NCI-H748 treated with DMSO at 0.1 percent for 48 hours (cell line): Measurements from ENCODE around the gene FUBP1.
"Not testable (repeated sequence)": the region's sequence is repeated elsewhere in the genome, so short reads cannot be mapped to it uniquely, and the experiment has no call there.

Source experiments
- DNase-seq: peaks from one replicate; lab custom pipeline; 2025; lab: John Stamatoyannopoulos, UW

FUBP1 gene, protein sequence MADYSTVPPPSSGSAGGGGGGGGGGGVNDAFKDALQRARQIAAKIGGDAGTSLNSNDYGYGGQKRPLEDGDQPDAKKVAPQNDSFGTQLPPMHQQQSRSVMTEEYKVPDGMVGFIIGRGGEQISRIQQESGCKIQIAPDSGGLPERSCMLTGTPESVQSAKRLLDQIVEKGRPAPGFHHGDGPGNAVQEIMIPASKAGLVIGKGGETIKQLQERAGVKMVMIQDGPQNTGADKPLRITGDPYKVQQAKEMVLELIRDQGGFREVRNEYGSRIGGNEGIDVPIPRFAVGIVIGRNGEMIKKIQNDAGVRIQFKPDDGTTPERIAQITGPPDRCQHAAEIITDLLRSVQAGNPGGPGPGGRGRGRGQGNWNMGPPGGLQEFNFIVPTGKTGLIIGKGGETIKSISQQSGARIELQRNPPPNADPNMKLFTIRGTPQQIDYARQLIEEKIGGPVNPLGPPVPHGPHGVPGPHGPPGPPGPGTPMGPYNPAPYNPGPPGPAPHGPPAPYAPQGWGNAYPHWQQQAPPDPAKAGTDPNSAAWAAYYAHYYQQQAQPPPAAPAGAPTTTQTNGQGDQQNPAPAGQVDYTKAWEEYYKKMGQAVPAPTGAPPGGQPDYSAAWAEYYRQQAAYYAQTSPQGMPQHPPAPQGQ

DNA sequence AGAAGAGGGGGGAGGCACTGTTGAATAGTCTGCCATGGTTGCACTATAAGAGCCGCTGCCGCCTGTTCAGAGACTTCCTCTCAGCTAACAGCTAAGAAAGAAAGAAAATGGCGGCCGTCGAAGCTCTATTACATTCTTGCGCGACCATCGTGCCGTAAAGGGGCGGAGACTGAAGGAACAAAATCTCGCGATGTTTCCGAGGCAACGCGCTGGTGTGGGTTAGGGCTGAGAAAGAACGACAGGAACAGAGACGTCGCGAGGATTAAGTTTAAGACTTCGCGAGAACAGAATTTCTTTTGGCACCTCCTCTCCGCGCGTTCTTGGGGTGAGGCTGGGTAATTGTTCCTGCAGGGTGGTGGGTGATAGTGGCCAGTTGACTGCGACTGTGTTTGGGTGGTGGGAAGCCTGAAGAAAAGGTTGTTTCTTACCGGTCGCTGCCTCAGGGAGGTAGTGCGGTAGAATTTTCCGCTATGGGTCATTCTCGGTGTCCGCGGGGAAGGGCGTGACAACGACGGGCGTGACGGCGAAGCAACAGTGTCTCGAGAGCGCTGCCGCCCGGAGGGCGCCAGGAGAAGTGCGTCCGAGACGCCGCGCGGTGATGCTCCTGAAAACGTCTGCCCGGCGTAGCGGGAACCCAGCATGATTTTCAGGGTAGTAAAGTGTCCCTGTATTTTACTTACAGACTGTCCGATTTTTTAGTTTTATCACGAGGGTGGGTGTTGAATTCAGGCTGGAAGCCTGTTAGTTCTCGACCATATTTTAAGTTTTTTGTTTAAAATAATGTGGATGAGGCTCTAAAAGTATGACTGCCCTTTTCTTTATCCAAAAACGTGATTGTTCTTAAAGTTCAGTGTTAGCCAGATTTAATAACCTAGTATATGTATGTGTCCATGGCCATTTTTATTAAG, at the start of gene FUBP1:
FUBP1 (minus strand) TSS at position 104 of the 908 bp plus-strand sequence; CDS start at position 36, 68 bp downstream.
- peak; percentile 97 for DNase-seq

DNA sequence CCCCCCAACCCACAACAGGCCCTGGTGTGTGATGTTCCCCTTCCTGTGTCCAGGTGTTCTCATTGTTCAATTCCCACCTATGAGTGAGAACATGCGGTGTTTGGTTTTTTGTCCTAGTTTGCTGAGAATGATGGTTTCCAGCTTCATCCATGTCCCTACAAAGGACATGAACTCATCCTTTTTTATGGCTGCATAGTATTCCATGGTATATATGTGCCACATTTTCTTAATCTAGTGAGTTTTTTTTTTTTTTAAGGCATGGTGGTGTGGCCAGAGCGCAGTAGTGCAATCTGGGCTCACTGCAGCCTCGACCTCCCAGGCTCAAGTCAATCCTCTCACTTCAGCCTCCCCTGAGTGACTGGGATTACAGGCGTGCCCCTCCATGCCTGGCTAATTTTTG, 42.3 kb upstream of the FUBP1 start:
- DNase-seq, result not testable (repeated sequence)

DNA sequence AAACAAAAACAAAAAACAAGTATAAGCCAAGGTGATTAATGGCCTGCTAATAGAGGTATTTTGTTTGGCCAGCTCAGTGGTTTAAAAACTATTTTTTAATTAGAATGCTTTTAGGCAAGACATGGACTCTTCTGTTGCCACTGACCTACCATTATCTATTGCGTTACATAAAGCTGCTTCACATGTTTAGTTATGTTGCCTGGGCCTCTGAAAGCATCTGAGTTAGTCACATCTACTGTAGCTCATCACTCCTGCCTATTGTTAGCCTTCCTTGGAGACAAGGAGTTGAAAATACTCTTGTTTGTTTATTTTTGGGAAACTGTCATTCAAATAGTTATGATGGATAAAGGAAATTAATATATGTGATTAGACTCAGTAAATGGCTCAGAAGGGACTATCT, 40.2 kb upstream of the FUBP1 start:
- DNase-seq, result no peak

DNA sequence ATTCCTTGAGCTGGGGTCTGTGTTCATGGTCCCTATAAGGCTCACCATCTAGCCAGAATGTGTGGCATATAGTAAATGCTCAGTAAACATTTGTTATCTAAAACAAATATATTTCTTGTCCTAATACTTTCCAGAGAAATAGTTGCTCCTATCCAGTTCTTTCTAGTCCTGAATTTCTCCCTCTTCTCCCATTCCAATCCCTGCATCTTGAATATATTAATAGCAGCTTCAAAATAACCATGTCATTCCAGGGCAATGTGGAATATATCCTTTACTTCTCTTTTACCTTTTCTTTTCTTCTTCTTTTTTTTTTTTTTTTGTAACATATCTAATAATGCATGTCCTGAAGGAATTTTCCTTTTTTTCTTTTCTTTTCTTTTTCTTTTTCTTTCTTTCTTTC, 36.3 kb upstream of the FUBP1 start:
- no peak for DNase-seq

DNA sequence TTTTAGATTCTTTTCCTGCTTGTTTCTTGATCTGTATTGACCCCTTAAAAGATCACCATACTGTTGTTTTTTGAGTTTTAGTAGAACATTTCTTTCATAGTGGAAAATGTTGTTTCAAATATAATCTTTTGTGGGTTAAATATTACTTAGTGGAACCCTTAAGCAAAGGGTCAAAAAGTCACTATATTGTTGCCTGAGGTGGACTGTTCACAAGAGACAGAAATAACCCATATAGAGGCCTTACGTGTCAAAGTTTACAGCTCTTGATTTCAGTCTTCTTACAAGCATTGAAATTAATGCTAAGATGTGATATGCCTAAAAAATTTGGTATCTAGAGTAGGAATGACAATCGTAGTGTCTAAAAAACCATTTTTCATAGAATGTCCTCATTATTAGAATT, 32.2 kb upstream of the FUBP1 start:
- DNase-seq, result no peak

DNA sequence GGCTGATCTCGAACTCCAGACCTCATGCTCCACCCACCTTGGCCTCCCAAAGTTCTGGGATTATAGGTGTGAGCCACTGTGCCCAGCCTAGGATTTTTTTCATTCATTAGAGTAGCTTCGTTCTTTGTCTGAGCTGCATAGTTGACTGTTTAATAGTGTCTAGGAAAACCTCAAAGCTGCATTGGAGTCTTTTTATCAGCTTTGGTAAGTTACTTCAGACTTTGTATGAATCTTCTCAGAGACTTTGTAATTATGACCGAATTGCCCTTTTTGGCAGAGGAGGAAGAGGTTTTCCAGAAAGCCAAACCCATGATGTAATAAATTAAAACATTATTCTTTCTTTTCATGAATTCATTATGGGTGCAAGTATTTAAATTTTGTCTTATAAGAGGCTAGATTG, 31.0 kb upstream of the FUBP1 start:
- DNase-seq, result no peak

DNA sequence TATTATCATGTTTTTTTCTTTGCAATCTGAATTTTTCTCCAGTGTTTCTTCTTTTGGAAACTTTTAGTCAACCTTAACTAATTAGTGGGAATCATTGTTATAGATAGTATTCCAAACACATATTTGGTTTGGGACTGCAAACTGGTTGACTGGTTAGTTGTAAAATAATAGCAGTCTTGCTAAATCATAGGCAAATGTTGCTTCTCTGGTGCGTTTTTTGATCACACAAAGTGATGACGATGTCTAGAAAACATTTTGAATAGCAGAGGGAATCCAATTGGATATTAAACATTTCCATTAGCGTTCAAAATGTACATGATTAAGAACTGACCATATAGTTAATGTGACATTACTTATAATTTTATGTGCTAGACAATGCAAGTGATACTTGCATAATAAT, 30.4 kb upstream of the FUBP1 start:
- no peak for DNase-seq

DNA sequence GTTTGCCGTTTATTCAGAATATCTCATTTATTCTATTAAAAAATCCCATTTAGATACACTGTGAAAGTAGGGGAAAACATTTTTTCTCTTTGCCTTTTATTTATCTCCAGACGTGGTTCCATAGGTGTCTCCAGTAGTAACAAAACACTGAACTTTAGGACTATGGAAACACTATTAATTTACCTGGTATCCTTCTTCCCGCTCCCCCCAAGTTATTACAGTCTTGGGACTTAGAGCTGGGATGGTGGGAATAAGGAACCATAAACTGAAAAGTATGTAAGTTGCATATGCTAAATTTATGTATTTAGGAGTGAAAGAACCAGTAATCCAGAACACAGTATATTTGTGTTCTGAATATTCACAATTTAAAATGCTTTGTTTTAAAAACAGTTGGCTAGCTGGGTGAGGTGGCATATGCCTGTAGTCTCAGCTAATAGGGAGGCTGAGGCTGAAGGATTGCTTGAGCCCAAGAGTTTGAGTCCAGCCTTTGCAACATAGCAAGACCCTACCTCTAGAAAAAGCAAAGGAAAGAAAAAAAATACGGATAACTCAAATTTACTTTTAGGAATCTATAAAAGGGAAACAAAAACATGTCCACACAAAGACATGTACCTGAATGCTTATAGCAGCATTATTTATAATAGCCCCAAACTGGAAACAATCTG, 28.9 kb upstream of the FUBP1 start:
- no peak for DNase-seq

DNA sequence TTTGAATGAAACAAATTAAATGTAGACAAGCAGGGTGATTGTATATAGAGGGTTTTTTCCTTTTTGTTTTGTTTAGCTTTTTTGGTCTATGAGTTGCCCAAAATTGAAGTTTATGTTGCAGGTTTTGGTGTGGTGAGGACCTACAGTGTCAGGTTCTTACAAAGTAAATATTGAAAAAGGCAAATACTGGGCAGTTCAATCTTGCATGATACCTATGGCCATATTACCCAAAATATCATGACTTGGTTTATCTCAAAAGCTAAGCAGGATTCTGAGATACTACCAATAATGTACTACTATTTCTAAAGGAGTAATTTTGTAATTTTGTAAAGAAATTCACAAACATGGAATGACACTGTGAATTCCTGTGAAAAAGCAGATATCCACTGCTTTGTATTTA, 27.6 kb upstream of the FUBP1 start:
- DNase-seq, result no peak

DNA sequence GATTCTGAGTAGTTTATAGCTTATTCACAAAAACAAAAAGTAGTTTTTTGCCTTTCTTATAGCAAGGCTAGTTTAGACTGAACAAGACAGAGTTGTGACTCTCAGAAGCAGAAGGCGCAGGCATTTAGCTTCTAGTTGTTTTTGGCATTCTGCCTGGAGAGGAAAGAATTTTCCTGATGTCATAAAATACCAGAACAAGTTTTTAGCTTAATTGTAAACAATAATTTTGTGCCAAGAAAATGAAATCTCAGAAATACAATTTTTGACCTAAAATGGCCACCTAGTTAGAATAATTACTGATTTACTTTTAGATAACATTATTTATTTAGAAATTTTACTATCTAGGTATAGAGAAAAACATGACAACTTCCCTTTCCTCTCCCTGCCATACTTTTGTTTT, 26.9 kb upstream of the FUBP1 start:
- no peak for DNase-seq

DNA sequence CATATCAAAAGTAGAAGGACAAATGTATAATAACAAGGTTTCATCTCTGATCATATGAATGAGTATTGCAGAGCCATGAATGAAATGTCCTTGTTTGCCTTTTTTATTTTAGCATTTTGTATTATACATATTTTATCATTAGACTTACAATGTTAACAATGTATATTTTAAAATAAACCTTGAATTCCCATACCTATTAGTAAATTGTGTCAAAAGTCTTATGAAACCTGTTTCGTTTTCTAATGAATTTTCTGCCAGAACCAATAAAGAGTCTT, 26.5 kb upstream of the FUBP1 start:
- DNase-seq, result no peak

DNA sequence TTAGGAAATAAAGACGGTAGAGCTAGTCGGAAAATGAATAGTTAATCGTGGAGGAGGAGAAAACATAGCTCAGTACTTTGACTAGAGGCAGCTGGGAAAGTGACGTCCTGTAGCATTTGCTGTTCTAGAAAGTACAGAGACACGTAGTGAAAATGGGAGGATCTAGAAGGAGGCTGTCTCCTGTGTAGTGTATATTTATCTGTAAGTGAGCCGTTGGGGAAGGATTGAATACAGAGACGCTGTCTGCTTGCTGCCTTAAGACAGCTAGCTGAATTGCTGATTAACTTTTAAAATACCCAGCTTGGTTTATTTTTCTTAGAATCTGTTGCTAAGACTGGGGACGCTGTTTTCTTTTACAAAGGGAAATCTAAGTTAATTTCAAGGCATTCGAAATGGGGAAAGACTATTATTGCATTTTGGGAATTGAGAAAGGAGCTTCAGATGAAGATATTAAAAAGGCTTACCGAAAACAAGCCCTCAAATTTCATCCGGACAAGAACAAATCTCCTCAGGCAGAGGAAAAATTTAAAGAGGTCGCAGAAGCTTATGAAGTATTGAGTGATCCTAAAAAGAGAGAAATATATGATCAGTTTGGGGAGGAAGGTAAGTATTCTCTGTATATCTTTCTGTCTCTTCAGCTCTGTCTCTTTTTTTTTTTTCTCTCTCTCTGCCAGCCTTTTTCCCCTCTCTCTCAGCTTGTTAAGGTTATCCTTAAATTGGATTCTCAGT, 26.0 kb upstream of the FUBP1 start, which contains the start of gene DNAJB4:
DNAJB4 (plus strand) TSS at position 221 of the 729 bp plus-strand sequence; CDS start at position 393, 172 bp downstream.
- peak; percentile 26 for DNase-seq

DNA sequence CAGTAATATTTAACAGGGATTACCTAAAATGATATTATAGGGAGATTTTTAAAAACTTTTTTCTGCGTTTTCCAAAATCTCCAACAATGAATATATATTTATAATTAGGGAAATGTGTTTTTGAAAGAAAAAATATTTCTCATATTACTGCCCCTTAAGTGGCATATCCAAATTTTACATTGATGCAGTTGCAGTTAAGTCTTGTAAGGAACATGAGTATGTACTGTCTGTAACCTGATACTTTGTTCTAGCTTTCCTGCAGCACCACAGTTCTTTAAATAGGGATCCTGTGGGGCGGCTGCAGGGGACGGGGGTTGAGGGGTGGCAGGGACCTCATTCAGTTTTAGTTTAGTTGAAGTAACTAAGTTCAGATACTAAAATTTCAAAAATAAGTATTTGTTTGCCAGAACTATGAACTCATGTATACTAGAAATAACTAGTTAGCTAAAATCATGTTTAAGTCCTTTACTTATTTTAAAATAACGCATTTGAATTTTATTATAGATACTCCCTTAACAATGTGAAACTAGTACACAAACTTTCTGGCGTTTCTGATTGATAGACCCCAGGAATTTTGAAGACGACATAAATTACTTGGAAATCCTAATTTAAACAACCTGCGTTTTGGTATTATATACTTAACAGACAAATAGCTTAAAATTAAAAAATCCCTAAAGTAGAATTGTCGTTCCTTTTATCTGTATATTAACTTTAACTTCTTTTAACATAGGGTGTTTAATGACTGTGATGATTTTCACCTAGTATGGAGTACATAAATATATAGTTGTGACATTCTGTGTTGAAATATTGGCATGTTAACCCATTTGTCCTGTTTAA, 25.2 kb upstream of the FUBP1 start:
- no peak for DNase-seq

DNA sequence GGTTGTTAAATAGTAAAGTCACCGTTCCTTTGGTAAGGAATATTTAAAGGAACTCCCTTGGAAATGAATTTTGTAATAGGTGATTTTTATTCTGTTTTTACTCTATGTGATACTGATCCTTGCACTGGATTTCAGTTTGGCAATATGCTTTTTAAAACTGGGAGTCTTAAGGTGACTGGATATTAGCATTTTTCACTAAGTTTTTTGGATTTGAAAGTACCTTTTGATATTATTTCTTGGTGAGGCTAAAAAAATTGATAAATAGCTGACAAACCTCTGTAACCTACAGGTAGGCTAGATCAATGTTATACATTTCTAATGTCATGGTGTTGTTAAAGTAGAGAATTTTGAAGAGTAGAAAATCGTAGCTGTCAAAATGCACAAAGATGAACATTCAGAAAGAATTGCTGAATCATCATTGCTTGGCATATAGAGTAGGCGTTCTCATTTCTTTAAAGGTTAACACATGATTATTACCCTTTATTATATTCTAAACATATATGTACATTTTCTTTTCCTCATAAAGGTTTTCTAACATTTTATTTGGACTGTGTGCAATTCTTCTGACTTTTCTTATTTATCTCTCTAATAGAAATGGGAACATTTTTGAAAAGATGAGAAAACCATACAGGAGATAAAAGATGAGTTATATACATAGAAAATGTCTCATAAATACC, 24.3 kb upstream of the FUBP1 start:
- no peak for DNase-seq

DNA sequence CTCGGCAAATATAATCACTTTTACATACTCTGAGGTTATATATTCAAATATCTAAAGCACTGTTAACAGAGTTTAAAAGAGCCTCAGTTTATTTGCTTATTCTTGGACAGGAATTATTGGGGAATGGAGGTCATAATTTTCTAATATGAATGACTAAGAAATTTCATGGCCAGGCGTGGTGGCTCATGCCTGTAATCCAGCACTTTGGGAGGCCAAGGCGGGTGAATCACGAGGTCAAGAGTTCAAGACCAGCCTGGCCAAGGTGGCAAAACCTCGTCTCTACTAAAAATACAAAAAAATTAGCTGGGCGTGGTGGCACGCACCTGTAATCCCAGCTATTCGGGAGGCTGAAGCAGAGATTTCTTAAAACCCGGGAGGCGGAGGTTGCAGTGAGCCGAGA, 21.7 kb upstream of the FUBP1 start:
- not testable (repeated sequence) for DNase-seq

DNA sequence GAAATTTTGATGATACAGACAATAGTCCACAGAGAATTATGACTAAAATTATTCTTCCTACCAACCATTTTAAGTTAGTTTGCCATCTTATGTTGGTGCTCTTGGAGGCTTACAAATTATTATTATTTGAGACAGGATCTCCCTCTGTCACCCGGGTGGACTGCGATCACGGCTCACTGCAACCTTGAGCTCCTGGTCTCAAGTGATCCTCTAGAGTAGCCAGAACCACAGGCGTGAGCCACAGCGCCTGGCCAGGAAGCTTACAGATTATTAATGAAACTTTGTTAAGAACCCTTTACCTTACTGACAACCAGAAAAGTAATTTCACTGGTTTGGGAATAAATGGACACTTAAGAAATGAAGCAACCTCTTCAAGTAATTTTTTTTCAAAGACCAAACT, 17.9 kb upstream of the FUBP1 start:
- DNase-seq, result no peak

DNA sequence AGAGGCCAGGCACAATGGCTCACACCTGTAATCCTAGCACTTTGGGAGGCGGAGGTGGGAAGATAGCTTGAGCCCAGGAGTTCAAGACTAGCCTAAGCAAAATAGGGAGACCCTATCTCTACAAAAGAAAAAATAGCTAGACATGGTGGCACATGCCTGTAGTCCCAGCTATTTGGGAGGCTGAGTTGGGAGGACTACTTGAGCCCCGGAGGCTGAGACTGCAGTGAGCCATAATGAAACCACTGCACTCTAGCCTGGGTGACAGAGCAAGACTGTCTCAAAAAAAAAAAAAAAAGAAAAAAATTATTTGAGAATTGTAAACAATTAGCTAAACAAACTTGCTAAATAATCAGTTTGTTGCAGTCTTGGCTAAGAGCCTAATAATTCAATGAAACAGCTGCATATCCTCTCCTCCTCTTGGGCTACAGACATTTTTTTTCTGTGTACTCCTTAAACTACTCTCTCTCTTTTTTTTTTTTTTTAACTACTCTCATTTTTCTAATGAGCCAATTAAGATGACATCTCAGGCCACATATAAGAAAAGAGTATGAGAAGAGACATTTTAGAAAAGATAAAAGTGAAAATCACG, 15.3 kb upstream of the FUBP1 start:
- DNase-seq, result no peak

DNA sequence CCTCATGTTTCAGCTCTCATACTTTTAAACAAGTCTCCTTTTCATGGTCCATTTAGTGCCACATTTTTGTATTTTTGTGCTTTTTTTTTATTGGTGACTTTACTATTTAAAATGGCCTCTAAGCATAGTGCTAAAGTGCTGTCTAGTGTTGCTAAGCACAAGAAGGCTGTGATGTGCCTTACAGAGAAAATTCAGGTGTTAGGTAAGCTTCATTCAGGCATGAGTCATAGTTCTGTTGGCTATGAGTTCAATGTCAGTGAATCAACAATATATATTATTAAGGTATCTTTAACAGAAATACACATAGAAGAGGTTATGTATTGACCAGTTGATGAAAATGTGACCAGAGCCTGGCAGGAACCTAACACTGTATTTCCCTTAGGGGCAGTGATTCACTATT, 12.8 kb upstream of the FUBP1 start:
- no peak for DNase-seq

DNA sequence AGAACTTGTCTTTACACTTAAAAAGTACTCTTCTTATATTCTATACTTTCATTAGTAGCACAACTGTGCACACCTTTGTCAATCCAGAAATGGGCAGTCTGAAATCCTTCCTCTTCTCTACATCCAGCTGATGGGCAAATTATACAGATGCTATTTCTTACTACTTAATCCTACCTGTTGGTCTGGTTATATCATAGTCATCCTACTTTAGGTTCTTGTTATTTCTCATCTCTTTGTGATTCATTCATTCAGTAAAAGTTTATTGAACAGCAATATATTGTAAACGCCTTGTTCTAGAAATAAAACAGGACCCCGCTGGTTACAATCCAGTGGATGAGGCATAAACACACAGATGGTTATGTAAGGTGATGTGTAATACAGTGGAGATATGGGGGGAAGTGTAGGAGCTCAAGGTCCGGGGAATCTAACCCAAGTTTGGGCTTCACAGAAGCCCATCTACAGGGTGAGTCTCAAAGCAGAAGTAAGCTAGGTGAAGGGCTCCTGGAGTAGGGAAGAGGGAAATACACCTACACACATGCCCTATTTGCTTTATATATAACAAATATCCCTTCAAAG, 11.8 kb upstream of the FUBP1 start:
- no peak for DNase-seq
